PFSK-1 (cell line): ENCODE results near the gene IER2.

Source experiments
- FOXP2 ChIP-seq: optimal IDR thresholded peaks from 2 replicates; pipeline ENCODE3; 2011; ENCODE audit warnings: borderline replicate concordance, control low read depth, inconsistent platforms; ENCODE audit not compliant: insufficient read depth; ENCODE audit errors: extremely low read length, extremely low read depth
- POLR2AphosphoS5 ChIP-seq: IDR thresholded peaks from 2 replicates; pipeline ENCODE4 v1.6.1; 2012; ENCODE audit warnings: low read depth, mild to moderate bottlenecking, control low read depth, low read length, moderate library complexity
- SIN3A ChIP-seq: IDR thresholded peaks from 2 replicates; pipeline ENCODE4 v1.6.1; 2012; ENCODE audit warnings: mild to moderate bottlenecking, low read length, moderate library complexity, borderline replicate concordance; ENCODE audit not compliant: insufficient read depth
- TAF1 ChIP-seq: IDR thresholded peaks from 2 replicates; pipeline ENCODE4 v1.6.1; 2012; ENCODE audit warnings: low read length, control low read depth, borderline replicate concordance; ENCODE audit not compliant: insufficient read depth
- TF ChIP-seq, protein P1 (sequence below), 2 experiments: IDR thresholded peaks; 2 replicates each; pipeline versions ENCODE4 v1.6.1 to v1.8.0; 2011 to 2012; ENCODE audit warnings: low read depth in 2 of 2, low read length in 2 of 2, control low read depth in 1 of 2, inconsistent platforms in 1 of 2, mild to moderate bottlenecking in 1 of 2, moderate library complexity in 1 of 2; ENCODE audit not compliant: insufficient read depth in 1 of 2

Gene IER2

GRCh38 chr19:13176345-13176744 lies 26.1 kb downstream of the IER2 start:
- TF ChIP-seq TAF1, result no peak
- TF ChIP-seq, protein P1, sequence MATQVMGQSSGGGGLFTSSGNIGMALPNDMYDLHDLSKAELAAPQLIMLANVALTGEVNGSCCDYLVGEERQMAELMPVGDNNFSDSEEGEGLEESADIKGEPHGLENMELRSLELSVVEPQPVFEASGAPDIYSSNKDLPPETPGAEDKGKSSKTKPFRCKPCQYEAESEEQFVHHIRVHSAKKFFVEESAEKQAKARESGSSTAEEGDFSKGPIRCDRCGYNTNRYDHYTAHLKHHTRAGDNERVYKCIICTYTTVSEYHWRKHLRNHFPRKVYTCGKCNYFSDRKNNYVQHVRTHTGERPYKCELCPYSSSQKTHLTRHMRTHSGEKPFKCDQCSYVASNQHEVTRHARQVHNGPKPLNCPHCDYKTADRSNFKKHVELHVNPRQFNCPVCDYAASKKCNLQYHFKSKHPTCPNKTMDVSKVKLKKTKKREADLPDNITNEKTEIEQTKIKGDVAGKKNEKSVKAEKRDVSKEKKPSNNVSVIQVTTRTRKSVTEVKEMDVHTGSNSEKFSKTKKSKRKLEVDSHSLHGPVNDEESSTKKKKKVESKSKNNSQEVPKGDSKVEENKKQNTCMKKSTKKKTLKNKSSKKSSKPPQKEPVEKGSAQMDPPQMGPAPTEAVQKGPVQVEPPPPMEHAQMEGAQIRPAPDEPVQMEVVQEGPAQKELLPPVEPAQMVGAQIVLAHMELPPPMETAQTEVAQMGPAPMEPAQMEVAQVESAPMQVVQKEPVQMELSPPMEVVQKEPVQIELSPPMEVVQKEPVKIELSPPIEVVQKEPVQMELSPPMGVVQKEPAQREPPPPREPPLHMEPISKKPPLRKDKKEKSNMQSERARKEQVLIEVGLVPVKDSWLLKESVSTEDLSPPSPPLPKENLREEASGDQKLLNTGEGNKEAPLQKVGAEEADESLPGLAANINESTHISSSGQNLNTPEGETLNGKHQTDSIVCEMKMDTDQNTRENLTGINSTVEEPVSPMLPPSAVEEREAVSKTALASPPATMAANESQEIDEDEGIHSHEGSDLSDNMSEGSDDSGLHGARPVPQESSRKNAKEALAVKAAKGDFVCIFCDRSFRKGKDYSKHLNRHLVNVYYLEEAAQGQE (IDR thresholded peaks at IDR 0.05; ENCODE audit: insufficient read depth in 1 of 2, low read depth in 2 of 2, low read length in 2 of 2), result no peak
- no peak for TF ChIP-seq SIN3A
- no peak for TF ChIP-seq POLR2AphosphoS5
- TF ChIP-seq FOXP2, result no peak

- TF ChIP-seq, protein P1 (IDR thresholded peaks at IDR 0.05; ENCODE audit: insufficient read depth in 1 of 2, low read depth in 2 of 2, low read length in 2 of 2), result 0 out of 4 replicates have a peak, but pooled peaks of 1 of the 2 experiments have one; percentile 13
- 0 out of 2 replicates have a peak, but pooled peaks have one; percentile 35 for TF ChIP-seq POLR2AphosphoS5
- TF ChIP-seq FOXP2, result no peak
- TF ChIP-seq TAF1, result no peak
- TF ChIP-seq SIN3A, result 0 out of 2 replicates have a peak, but pooled peaks have one; percentile 29
Measured at GRCh38 chr19:13181747-13182388, 31.7 kb downstream of the IER2 start.

- TF ChIP-seq FOXP2, result no peak
- TF ChIP-seq POLR2AphosphoS5, result no peak
- no peak for TF ChIP-seq SIN3A
- no peak for TF ChIP-seq TAF1
- TF ChIP-seq, protein P1 (IDR thresholded peaks at IDR 0.05; ENCODE audit: insufficient read depth in 1 of 2, low read depth in 2 of 2, low read length in 2 of 2), result no peak
Measured at GRCh38 chr19:13187419-13187818, 37.2 kb downstream of the IER2 start.

DNA sequence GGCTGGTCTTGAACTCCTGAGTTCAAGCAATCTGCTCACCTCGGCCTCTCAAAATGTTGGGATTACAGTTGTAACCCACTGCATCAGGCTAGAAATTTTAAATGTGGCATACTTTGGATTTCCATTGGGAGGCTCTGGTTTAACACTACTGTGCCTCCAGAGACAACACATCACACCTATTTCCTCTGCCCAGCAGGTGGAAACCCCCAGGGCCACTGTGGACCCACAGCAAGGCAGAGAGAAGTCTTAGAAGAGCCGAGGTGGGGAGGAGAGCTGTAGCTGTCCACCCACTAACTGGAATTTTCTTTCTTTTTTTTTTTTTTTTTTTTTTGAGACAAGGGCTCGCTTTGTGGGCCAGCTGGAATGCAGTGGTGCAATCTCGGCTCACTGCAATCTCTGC lies 39.4 kb downstream of the IER2 start:
- TF ChIP-seq TAF1, result no peak
- no peak for TF ChIP-seq FOXP2
- TF ChIP-seq, protein P1 (IDR thresholded peaks at IDR 0.05; ENCODE audit: insufficient read depth in 1 of 2, low read depth in 2 of 2, low read length in 2 of 2), result no peak

- TF ChIP-seq POLR2AphosphoS5 (no peak), SIN3A (no peak)
- TF ChIP-seq, protein P1 (IDR thresholded peaks at IDR 0.05; ENCODE audit: insufficient read depth in 1 of 2, low read depth in 2 of 2, low read length in 2 of 2), result no peak
Measured at GRCh38 chr19:13190781-13191540, 40.8 kb downstream of the IER2 start.
